BLaER1 treated with 17β-estradiol and CSF1 and Interleukin-3, amounts not matched to agents 10 nM and 100 nM (cell line): ENCODE data around the gene BEND7.

Experiments
- H3K27ac ChIP-seq, 11 experiments: shearing (Covaris generic); formaldehyde crosslinking; 2 replicates each; pipeline ENCODE4 v1.8.1; 2022
- H3K27me3 ChIP-seq, 11 experiments: shearing (Covaris generic); formaldehyde crosslinking; 2 replicates each; pipeline ENCODE4 v1.8.1; 2022
- H3K36me3 ChIP-seq, 11 experiments: shearing (Covaris generic); formaldehyde crosslinking; 2 replicates each; pipeline ENCODE4 v1.8.1; 2022
- H3K4me1 ChIP-seq, 10 experiments: shearing (Covaris generic); formaldehyde crosslinking; 2 replicates each; pipeline ENCODE4 v1.8.1; 2022
- H3K4me2 ChIP-seq, 11 experiments: shearing (Covaris generic); formaldehyde crosslinking; 2 replicates each; pipeline ENCODE4 v1.8.1; 2022
- H3K4me3 ChIP-seq, 10 experiments: shearing (Covaris generic); formaldehyde crosslinking; 2 replicates each; pipeline ENCODE4 v1.8.1; 2022
- H3K9ac ChIP-seq, 11 experiments: shearing (Covaris generic); formaldehyde crosslinking; 2 replicates each; pipeline ENCODE4 v1.8.1; 2022
- H3K9me3 ChIP-seq, 11 experiments: shearing (Covaris generic); formaldehyde crosslinking; replicated peaks in 1 of 11; 2 replicates each; pipeline ENCODE4 v1.8.1; 2022
- H4K20me1 ChIP-seq, 11 experiments: shearing (Covaris generic); formaldehyde crosslinking; 2 replicates each; pipeline ENCODE4 v1.8.1; 2022
- Cebpa-rat ChIP-seq, 11 experiments: shearing (Covaris generic); IDR thresholded peaks; 2 replicates each; pipeline ENCODE4 v1.8.1; 2022

BEND7 gene

GRCh38 chr10:13392701-13393100 is 136.1 kb downstream of the BEND7 start:
- Histone ChIP-seq H3K4me3 (no peak overlapping the region), H3K4me1 (peaks cover 0 to 11% (median 0%) of the 10 kb centered on the region in 10 experiments; a peak in 4 of 20 replicates), H3K4me2 (no peak overlapping the region), H3K9ac (no peak overlapping the region), H3K36me3 (no peaks in the 10 kb centered on the region), H3K27me3 (no peaks in the 10 kb centered on the region), H4K20me1 (no peaks in the 10 kb centered on the region), H3K9me3 (peaks cover 0 to 18% (median 0%) of the 10 kb centered on the region in 11 experiments; a peak in 1 of 22 replicates), H3K27ac (no peak overlapping the region)
- no peak for TF ChIP-seq Cebpa-rat (IDR thresholded peaks at IDR 0.05)
